ENCODE measurements around the gene IKBIP. TPM values are rescaled to one million over a fixed set of nuclear protein-coding genes. Genes with fewer than 3 reads are reported as not detected.
"Not testable (repeated sequence)": the region's sequence is repeated elsewhere in the genome, so short reads cannot be mapped to it uniquely, and the experiment has no call there.

Gene IKBIP
- total and polyA plus RNA-seq, 5 experiments from 2014 or later: 4.9 to 9.9 (median 7.2) TPM

- H3K36me3 Mint-ChIP-seq: peaks cover 0 to 6% (median 0%) of the 10 kb centered on the region in 3 donors
- peaks cover 7 to 26% (median 23%) of the 10 kb centered on the region in 4 donors for H3K4me1 Mint-ChIP-seq
- H3K27ac Mint-ChIP-seq: peak overlapping the region; percentile 15 to 92 (median 67)
Observed at GRCh38 chr12:98591209-98591608, 53.4 kb downstream of the IKBIP start.

DNA sequence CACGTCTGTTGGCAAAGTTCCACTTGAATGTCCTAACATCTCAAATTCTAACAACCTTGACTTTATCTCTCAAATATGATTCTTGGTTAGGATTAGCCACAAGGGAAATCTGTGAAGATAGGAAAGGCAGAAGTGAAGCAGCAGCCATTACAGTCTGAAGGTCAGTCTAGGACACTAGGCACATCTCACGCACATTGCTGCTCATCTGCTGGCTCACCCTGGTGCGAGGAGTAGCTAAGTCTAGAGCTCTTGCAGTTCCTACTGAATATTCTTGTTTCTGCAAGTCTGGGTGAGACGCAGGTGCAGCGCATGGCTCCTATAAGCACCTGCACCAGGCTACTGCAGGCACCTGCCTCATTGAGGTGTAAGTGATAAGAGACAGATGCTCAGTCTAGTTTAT lies 57.5 kb downstream of the IKBIP start:
- Mint-ChIP-seq H3K27me3 (no peaks in the 10 kb centered on the region), H3K9me3 (no peaks in the 10 kb centered on the region), H3K4me3 (no peak overlapping the region), H3K4me1 (no peaks in the 10 kb centered on the region), H3K36me3 (no peaks in the 10 kb centered on the region), H3K27ac (no peak overlapping the region)
- POLR2A ChIA-PET: interaction anchor here (0.7 kb wide), 1 partner anchor 64 kb away, joined by 5 read pairs; no protein-coding TSS in a partner anchor
- no peak for DNase-seq
- no peak for ATAC-seq

More at GRCh38 chr12:98591209-98591608, 53.4 kb downstream of the IKBIP start:
- DNase-seq (no peak), ATAC-seq (no peak)
- H3K27me3 Mint-ChIP-seq: no peaks in the 10 kb centered on the region
- H3K9me3 Mint-ChIP-seq: no peaks in the 10 kb centered on the region
- H3K4me3 Mint-ChIP-seq: peak overlapping the region in 5 of 10 donors; percentile 4 to 68 (median 30)
- POLR2A ChIA-PET: no interaction called here

DNA sequence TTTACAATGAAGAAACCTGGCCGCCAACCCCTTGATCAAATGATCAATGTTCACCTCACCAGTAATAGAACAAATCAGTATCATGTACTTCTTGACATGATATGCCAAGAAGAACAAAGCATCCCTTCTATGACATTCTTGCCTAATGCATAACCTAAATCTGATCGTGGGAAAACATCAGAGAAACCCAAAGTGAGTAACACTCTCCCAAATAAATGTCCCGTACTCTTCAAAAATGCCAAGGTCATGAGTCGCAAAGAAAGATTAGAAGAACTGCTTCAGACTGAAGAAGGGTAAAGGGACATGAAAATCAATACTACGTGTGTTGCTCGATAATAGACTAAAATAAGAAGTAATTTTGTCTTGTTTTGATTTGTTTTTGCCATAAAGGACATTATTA lies 62.5 kb downstream of the IKBIP start:
- Mint-ChIP-seq H3K27me3 (peaks cover 0 to 4% (median 1%) of the 10 kb centered on the region in 5 donors), H3K9me3 (no peaks in the 10 kb centered on the region), H3K36me3 (no peaks in the 10 kb centered on the region), H3K4me1 (no peaks in the 10 kb centered on the region), H3K27ac (no peak overlapping the region), H3K4me3 (no peak overlapping the region)
- DNase-seq (no peak), ATAC-seq (no peak)
- POLR2A ChIA-PET: no interaction called here

- no peak for ATAC-seq
- POLR2A ChIA-PET: interaction anchor here (1.0 kb wide), 1 partner anchor 13 kb away, joined by 3 read pairs; the partner anchor contains the start of gene SLC25A3
- peaks cover 0 to 2% (median 0%) of the 10 kb centered on the region in 9 donors for H3K9me3 Mint-ChIP-seq
- H3K4me1 Mint-ChIP-seq: no peaks in the 10 kb centered on the region
- DNase-seq: no peak
- H3K27me3 Mint-ChIP-seq: peaks cover 0 to 6% (median 1%) of the 10 kb centered on the region in 5 donors
- no peak overlapping the region for H3K4me3 Mint-ChIP-seq
- no peak overlapping the region for H3K27ac Mint-ChIP-seq
- no peaks in the 10 kb centered on the region for H3K36me3 Mint-ChIP-seq
Observed at GRCh38 chr12:98581101-98581500, 63.5 kb downstream of the IKBIP start.

DNA sequence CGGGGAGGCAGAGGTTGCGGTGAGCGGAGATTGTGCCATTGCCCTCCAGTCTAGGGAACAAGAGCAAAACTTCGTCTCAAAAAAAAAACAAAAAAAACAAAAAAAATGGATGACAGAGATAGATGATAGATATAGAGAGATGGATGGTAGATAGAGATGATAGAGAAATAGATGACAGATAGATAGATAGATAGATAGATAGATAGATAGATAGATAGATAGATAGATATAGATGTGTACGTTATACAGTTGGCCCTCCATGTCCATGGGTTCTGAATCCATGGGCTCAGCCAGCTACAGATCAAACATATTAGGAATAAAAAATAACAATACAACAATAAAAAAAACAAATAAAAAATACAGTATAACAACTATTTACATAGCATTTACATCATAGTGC lies 63.9 kb downstream of the IKBIP start:
- H3K4me1 Mint-ChIP-seq: no peaks in the 10 kb centered on the region
- H3K27me3 Mint-ChIP-seq: peaks cover 0 to 6% (median 1%) of the 10 kb centered on the region in 5 donors
- H3K9me3 Mint-ChIP-seq: peaks cover 0 to 2% (median 0%) of the 10 kb centered on the region in 9 donors
- POLR2A ChIA-PET: interaction anchor here (1.0 kb wide), 1 partner anchor 13 kb away, joined by 3 read pairs; the partner anchor contains the start of gene SLC25A3
- no peak for ATAC-seq
- no peaks in the 10 kb centered on the region for H3K36me3 Mint-ChIP-seq
- no peak overlapping the region for H3K27ac Mint-ChIP-seq
- H3K4me3 Mint-ChIP-seq: no peak overlapping the region
- DNase-seq: no peak

- ATAC-seq (no peak), DNase-seq (no peak)
- H3K9me3 Mint-ChIP-seq: peaks cover 0 to 2% (median 0%) of the 10 kb centered on the region in 9 donors
- H3K4me3 Mint-ChIP-seq: no peak overlapping the region
- no peaks in the 10 kb centered on the region for H3K4me1 Mint-ChIP-seq
- no peak overlapping the region for H3K27ac Mint-ChIP-seq
- H3K27me3 Mint-ChIP-seq: peaks cover 0 to 6% (median 1%) of the 10 kb centered on the region in 5 donors
- POLR2A ChIA-PET: no interaction called here
- no peaks in the 10 kb centered on the region for H3K36me3 Mint-ChIP-seq
Observed at GRCh38 chr12:98579835-98580234, 64.8 kb downstream of the IKBIP start.

DNA sequence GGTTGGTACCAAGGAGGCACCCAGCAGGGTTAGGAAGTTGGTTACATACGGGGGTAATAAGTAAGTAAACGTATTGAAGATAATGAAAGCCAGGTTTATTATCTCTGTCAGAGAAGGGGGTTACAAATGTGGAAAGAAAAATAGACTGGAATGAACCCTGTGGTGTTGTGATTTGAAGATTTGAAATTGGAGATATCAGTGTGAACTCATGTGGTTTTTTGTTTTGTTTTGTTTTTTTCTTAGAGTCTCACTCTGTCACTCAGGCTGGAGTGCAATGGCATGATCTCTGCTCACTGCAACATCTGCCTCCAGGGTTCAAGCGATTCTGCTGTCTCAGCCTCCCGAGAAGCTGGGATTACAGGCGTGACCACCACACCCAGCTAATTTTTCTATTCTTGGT lies 65.2 kb downstream of the IKBIP start:
- POLR2A ChIA-PET: no interaction called here
- Mint-ChIP-seq H3K9me3 (peaks cover 0 to 2% (median 0%) of the 10 kb centered on the region in 9 donors), H3K36me3 (no peaks in the 10 kb centered on the region), H3K27ac (no peak overlapping the region), H3K27me3 (peaks cover 0 to 6% (median 1%) of the 10 kb centered on the region in 5 donors), H3K4me3 (no peak overlapping the region), H3K4me1 (no peaks in the 10 kb centered on the region)
- DNase-seq (no peak), ATAC-seq (no peak)

- Mint-ChIP-seq H3K4me3 (no peak overlapping the region), H3K27me3 (peaks cover 0 to 6% (median 1%) of the 10 kb centered on the region in 5 donors), H3K36me3 (no peaks in the 10 kb centered on the region), H3K27ac (no peak overlapping the region), H3K9me3 (peaks cover 0 to 2% (median 0%) of the 10 kb centered on the region in 9 donors), H3K4me1 (no peaks in the 10 kb centered on the region)
- no peak for ATAC-seq
- no peak for DNase-seq
- POLR2A ChIA-PET: no interaction called here
Observed at GRCh38 chr12:98578821-98579220, 65.8 kb downstream of the IKBIP start.

- Mint-ChIP-seq H3K4me1 (no peaks in the 10 kb centered on the region), H3K9me3 (peaks cover 0 to 2% (median 0%) of the 10 kb centered on the region in 9 donors), H3K4me3 (no peak overlapping the region), H3K27me3 (peaks cover 0 to 6% (median 1%) of the 10 kb centered on the region in 5 donors), H3K36me3 (no peaks in the 10 kb centered on the region), H3K27ac (no peak overlapping the region)
- no peak for ATAC-seq
- POLR2A ChIA-PET: no interaction called here
- no peak for DNase-seq
Observed at GRCh38 chr12:98578392-98578791, 66.2 kb downstream of the IKBIP start.

- H3K27me3 Mint-ChIP-seq, H3K4me3 Mint-ChIP-seq, H3K9me3 Mint-ChIP-seq, DNase-seq, H3K4me1 Mint-ChIP-seq, POLR2A ChIA-PET, H3K36me3 Mint-ChIP-seq, ATAC-seq: not testable (repeated sequence)
- peak overlapping the region in 1 of 10 donors; percentile 44 for H3K27ac Mint-ChIP-seq
Observed at GRCh38 chr12:98576795-98577194, 67.8 kb downstream of the IKBIP start.

GRCh38 chr12:98575013-98575412 lies 69.6 kb downstream of the IKBIP start:
- ATAC-seq: no peak
- POLR2A ChIA-PET: interaction anchor here (0.8 to 1.0 kb wide), 2 partner anchors 19 to 57 kb away, joined by 3 to 4 read pairs; partner anchors contain the start of gene SLC25A3
- peaks cover 0 to 6% (median 1%) of the 10 kb centered on the region in 5 donors for H3K27me3 Mint-ChIP-seq
- no peak overlapping the region for H3K27ac Mint-ChIP-seq
- no peak for DNase-seq
- H3K4me3 Mint-ChIP-seq: no peak overlapping the region
- H3K36me3 Mint-ChIP-seq: no peaks in the 10 kb centered on the region
- H3K9me3 Mint-ChIP-seq: peaks cover 0 to 2% (median 0%) of the 10 kb centered on the region in 9 donors
- H3K4me1 Mint-ChIP-seq: no peaks in the 10 kb centered on the region
